T-helper 2 cell treated with Interferon-gamma antibody and Interleukin-4, amounts not matched to agents 100 ng/mL and 5 ng/mL, for 36 hours (primary cell): Measurements from ENCODE around the gene TAGLN3. TPM values are rescaled to one million over a fixed set of nuclear protein-coding genes. Genes with fewer than 3 reads are reported as not detected.
"Not testable (repeated sequence)": the region's sequence is repeated elsewhere in the genome, so short reads cannot be mapped to it uniquely, and the experiment has no call there.

Experiments
- intact Hi-C: fragments of 100-400 bp; cut with micrococcal nuclease; formaldehyde crosslinking; loops from one replicate; pipeline ENCODE4 v1.15.1; 2023
- total RNA-seq: library from RNA; stranded (reverse); gene quantifications from 2 replicates; pipeline ENCODE4 v1.2.3, GENCODE V29; 2022

The TAGLN3 gene
- total RNA-seq, 1 donor from 2014 or later: 0.32 TPM

GRCh38 chr3:112007633-112008032 lies 8.9 kb downstream of the TAGLN3 start:
- intact Hi-C loops: no loop called here

- intact Hi-C loops: loop anchor here (5.0 kb wide), 1 partner anchor 32 kb away; the partner anchor contains the start of gene ABHD10
Observed at GRCh38 chr3:112009670-112010069, 10.9 kb downstream of the TAGLN3 start.

GRCh38 chr3:112010636-112011035 lies 11.9 kb downstream of the TAGLN3 start:
- intact Hi-C loops: loop anchor here (5.0 kb wide), 1 partner anchor 33 kb away; the partner anchor contains the start of gene ABHD10

GRCh38 chr3:112011376-112011940 lies 12.7 kb downstream of the TAGLN3 start:
- intact Hi-C loops: loop anchor here (5.0 kb wide), 1 partner anchor 34 kb away; the partner anchor contains the start of gene ABHD10

- intact Hi-C loops: loop anchor here (5.0 kb wide), 1 partner anchor 35 kb away; the partner anchor contains the start of gene ABHD10
Observed at GRCh38 chr3:112012205-112012992, 13.7 kb downstream of the TAGLN3 start.

GRCh38 chr3:112013058-112013783 lies 14.5 kb downstream of the TAGLN3 start:
- intact Hi-C loops: loop anchor here (1.0 to 5.0 kb wide), 4 partner anchors 24 to 344 kb away; partner anchors contain the start of gene ABHD10

- intact Hi-C loops: loop anchor here (1.0 to 5.0 kb wide), 4 partner anchors 24 to 344 kb away; partner anchors contain the start of gene ABHD10
Observed at GRCh38 chr3:112013784-112014143, 15.0 kb downstream of the TAGLN3 start.

- intact Hi-C loops: no loop called here
Observed at GRCh38 chr3:112017091-112017490, 18.4 kb downstream of the TAGLN3 start.

- intact Hi-C loops: no loop called here
Observed at GRCh38 chr3:112018712-112019111, 20.0 kb downstream of the TAGLN3 start.

GRCh38 chr3:112019716-112020115 lies 21.0 kb downstream of the TAGLN3 start:
- intact Hi-C loops: no loop called here

- intact Hi-C loops: no loop called here
Observed at GRCh38 chr3:112020674-112021085, 22.0 kb downstream of the TAGLN3 start.

GRCh38 chr3:112027142-112027541 lies 28.4 kb downstream of the TAGLN3 start:
- intact Hi-C loops: no loop called here

GRCh38 chr3:112027826-112028225 lies 29.1 kb downstream of the TAGLN3 start:
- intact Hi-C loops: no loop called here

- intact Hi-C loops: no loop called here
Observed at GRCh38 chr3:112030901-112031300, 32.2 kb downstream of the TAGLN3 start.

GRCh38 chr3:112032098-112032731 lies 33.5 kb downstream of the TAGLN3 start:
- intact Hi-C loops: no loop called here

GRCh38 chr3:112034436-112034835 lies 35.7 kb downstream of the TAGLN3 start, which contains the start of gene TMPRSS7:
Gene TMPRSS7, plus strand, starts transcription at chr3:112034736. Its CDS starts 110 bp downstream, at chr3:112034846.
- intact Hi-C loops: no loop called here

GRCh38 chr3:112035241-112035640 lies 36.5 kb downstream of the TAGLN3 start:
- intact Hi-C loops: no loop called here

- intact Hi-C loops: not testable (repeated sequence)
Observed at GRCh38 chr3:112037194-112037593, 38.5 kb downstream of the TAGLN3 start.

- intact Hi-C loops: no loop called here
Observed at GRCh38 chr3:112038863-112039262, 40.1 kb downstream of the TAGLN3 start.

GRCh38 chr3:112041321-112041720 lies 42.6 kb downstream of the TAGLN3 start:
- intact Hi-C loops: no loop called here

GRCh38 chr3:112042842-112043280 lies 44.1 kb downstream of the TAGLN3 start:
- intact Hi-C loops: loop anchor here (1.0 kb wide), 2 partner anchors 326 to 374 kb away; no protein-coding TSS in a partner anchor
